Stomach smooth muscle (tissue), 2 donors: ENCODE measurements around the gene RHOXF2.
A peak's percentile ranks its signal among the peaks of the same experiment; 100 is the strongest.
"Not testable (repeated sequence)": the region's sequence is repeated elsewhere in the genome, so short reads cannot be mapped to it uniquely, and the experiment has no call there.

Source experiments
- H3K27ac ChIP-seq: one replicate; pipeline ENCODE4 v1.7.0; 2013; ENCODE audit warnings: mild to moderate bottlenecking, low read length, inconsistent platforms
- H3K27me3 ChIP-seq, 2 donors: one replicate each; pipeline ENCODE4 v1.7.0; 2013; ENCODE audit warnings: low read length in 2 of 2; ENCODE audit not compliant: insufficient read depth in 2 of 2, control insufficient read depth in 1 of 2
- H3K36me3 ChIP-seq, 2 donors: one replicate each; pipeline ENCODE4 v1.7.0; 2013; ENCODE audit warnings: low read length in 2 of 2; ENCODE audit not compliant: control insufficient read depth in 2 of 2, insufficient read depth in 2 of 2
- H3K4me1 ChIP-seq: one replicate; pipeline ENCODE4 v1.7.0; 2013; ENCODE audit warnings: low read length; ENCODE audit not compliant: control insufficient read depth, insufficient read depth
- H3K4me3 ChIP-seq, 2 donors: one replicate each; pipeline ENCODE4 v1.7.0; 2013; ENCODE audit warnings: low read length in 2 of 2
- H3K9ac ChIP-seq, 2 donors: one replicate each; pipeline ENCODE4 v1.7.0; 2013; ENCODE audit warnings: low read length in 2 of 2, mild to moderate bottlenecking in 1 of 2
- H3K9me3 ChIP-seq, 2 donors: one replicate each; pipeline ENCODE4 v1.7.0; 2013; ENCODE audit warnings: low read length in 2 of 2; ENCODE audit not compliant: control insufficient read depth in 2 of 2
- donor health status: healthy.
- donor health status: Pancreatic carcinoma.

The RHOXF2 gene

DNA sequence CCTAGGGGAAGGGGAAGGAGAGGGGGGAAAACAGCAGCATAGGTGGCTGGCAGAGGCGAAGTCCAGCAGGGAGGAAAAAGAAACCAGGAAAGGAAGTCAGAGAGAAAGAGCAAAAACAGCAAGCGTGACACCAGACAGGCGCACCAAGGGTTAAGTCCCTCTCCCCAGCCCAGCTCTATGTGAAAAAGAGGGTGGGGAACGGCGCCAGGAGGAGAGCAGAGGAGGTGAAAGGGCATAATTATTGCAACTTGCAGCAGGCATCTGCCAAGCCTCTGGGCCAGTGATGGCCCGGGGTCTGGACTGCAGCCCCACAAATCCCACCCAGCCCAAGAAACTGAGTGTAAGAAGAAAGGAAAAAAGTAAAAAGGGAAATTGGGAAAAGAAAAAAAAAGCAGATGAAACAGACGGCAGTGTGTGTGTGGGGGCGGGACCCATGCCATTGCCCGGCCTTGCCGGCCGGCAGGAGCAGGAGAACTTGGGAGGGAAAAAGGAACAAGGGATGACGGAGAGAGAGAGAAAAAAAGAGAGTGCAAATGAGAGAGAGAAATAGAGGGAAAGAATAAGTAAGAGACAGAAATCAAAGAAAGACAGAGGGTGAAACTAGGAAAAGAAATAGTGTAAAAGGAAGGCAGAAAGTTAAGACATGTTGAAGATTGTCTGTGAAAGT, 14.1 kb upstream of the RHOXF2 start:
- Histone ChIP-seq H3K9me3 (no peaks in the 10 kb centered on the region), H3K4me1 (peaks cover 2% of the 10 kb centered on the region), H3K27ac (no peak overlapping the region), H3K27me3 (peaks cover 0 to 5% of the 10 kb centered on the region in 2 donors), H3K36me3 (no peaks in the 10 kb centered on the region), H3K4me3 (peak overlapping the region in 1 of 2 donors; percentile 35), H3K9ac (no peak overlapping the region)

GRCh38 chrX:120145295-120145925, 13.0 kb upstream of the RHOXF2 start:
- no peak overlapping the region for H3K4me3 ChIP-seq
- H3K27ac ChIP-seq: no peak overlapping the region
- H3K27me3 ChIP-seq: peaks cover 0 to 5% of the 10 kb centered on the region in 2 donors
- no peaks in the 10 kb centered on the region for H3K36me3 ChIP-seq
- no peak overlapping the region for H3K9ac ChIP-seq
- no peaks in the 10 kb centered on the region for H3K9me3 ChIP-seq
- peaks cover 2% of the 10 kb centered on the region for H3K4me1 ChIP-seq

DNA sequence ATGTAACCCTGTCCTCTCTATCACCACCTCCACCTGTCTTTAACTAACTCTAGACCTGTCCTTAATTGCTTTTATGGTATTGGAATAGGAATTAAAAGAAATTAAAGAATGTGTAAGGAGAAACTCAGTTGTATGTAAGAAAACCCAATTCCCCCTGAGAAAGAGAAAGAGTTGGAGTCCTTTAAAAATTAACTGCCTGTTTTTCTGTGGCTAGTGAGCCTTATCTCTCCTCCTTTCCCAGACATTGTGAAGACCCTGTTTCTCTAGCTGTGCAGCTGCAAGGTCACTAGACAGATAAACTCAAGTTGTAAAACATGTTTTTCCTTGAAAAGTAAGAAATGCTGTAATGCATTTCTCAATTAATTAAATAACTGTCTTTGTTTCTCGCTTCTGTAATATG, 12.1 kb upstream of the RHOXF2 start:
- not testable (repeated sequence) for H3K9ac ChIP-seq, H3K27me3 ChIP-seq, H3K4me3 ChIP-seq, H3K36me3 ChIP-seq, H3K27ac ChIP-seq, H3K4me1 ChIP-seq, H3K9me3 ChIP-seq

GRCh38 chrX:120147537-120147936, 10.9 kb upstream of the RHOXF2 start:
- Histone ChIP-seq H3K9ac (no peak overlapping the region), H3K36me3 (no peaks in the 10 kb centered on the region), H3K4me3 (no peak overlapping the region), H3K27me3 (peaks cover 0 to 5% of the 10 kb centered on the region in 2 donors), H3K27ac (no peak overlapping the region), H3K9me3 (no peaks in the 10 kb centered on the region), H3K4me1 (peaks cover 2% of the 10 kb centered on the region)

GRCh38 chrX:120150109-120150744, 8.2 kb upstream of the RHOXF2 start:
- H3K4me3 ChIP-seq, H3K27ac ChIP-seq, H3K36me3 ChIP-seq, H3K9me3 ChIP-seq, H3K4me1 ChIP-seq, H3K9ac ChIP-seq, H3K27me3 ChIP-seq: not testable (repeated sequence)

DNA sequence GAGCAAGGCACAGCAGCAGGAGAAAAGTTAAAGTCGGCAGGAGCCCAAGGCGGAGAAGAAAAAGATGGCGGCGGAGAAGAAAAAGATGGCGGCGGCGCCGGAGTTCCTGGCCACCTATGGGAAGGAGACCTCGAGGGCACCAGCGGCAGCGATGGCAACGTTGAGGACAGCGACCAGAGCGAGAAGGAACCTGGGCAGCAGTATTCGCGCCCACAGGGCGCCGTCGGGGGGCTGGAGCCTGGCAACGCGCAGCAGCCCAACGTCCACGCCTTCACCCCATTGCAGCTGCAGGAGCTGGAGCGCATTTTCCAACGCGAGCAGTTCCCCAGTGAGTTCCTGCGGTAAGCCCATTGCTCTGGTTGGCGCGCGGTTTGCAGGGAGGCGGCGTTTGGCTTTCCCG, 673 bp downstream of the RHOXF2 start:
- H3K9ac ChIP-seq, H3K4me1 ChIP-seq, H3K36me3 ChIP-seq, H3K27ac ChIP-seq, H3K4me3 ChIP-seq, H3K9me3 ChIP-seq, H3K27me3 ChIP-seq: not testable (repeated sequence)

DNA sequence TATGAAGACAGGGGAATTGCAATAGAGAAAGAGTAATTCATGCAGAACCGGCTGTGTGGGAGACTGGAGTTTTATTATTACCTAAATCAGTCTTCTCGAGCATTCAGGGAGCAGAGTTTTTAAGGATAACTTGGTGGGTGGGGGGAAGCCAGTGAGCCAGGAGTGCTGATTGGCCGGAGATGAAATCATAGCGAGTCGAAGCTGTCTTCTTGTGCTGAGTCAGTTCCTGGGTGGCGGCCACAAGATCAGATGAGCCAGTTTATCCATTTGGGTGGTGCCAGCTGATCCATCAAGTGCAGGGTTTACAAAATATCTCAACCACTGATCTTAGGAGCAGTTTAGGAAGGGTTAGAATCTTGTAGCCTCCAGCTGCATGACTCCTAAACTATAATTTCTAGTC, 34.8 kb downstream of the RHOXF2 start:
- H3K4me1 ChIP-seq, H3K4me3 ChIP-seq, H3K36me3 ChIP-seq, H3K9ac ChIP-seq, H3K9me3 ChIP-seq, H3K27me3 ChIP-seq, H3K27ac ChIP-seq: not testable (repeated sequence)

GRCh38 chrX:120193720-120194119, 35.3 kb downstream of the RHOXF2 start:
- H3K9ac ChIP-seq, H3K4me1 ChIP-seq, H3K27me3 ChIP-seq, H3K36me3 ChIP-seq, H3K9me3 ChIP-seq, H3K27ac ChIP-seq, H3K4me3 ChIP-seq: not testable (repeated sequence)

DNA sequence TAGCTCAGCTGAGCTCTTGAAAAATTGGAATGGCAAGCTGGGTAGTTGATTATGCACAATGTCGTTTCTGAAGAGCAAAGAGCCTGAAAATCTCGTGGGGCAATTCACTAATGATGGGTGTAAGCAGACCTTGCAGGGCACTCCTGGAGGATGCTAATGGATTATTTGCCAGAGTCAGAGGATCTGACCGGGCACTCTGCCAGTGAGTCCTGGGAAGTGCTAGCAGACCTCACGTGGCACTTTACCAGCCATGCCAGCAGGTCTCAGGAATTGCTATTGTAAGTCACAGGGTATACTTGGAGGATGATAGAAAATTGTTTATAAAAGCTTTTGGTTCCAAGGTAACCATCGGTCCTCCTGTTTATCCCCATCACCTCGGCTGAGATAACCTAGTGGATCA, 37.4 kb downstream of the RHOXF2 start:
- H3K36me3 ChIP-seq, H3K27ac ChIP-seq, H3K9me3 ChIP-seq, H3K27me3 ChIP-seq, H3K4me1 ChIP-seq, H3K9ac ChIP-seq, H3K4me3 ChIP-seq: not testable (repeated sequence)

DNA sequence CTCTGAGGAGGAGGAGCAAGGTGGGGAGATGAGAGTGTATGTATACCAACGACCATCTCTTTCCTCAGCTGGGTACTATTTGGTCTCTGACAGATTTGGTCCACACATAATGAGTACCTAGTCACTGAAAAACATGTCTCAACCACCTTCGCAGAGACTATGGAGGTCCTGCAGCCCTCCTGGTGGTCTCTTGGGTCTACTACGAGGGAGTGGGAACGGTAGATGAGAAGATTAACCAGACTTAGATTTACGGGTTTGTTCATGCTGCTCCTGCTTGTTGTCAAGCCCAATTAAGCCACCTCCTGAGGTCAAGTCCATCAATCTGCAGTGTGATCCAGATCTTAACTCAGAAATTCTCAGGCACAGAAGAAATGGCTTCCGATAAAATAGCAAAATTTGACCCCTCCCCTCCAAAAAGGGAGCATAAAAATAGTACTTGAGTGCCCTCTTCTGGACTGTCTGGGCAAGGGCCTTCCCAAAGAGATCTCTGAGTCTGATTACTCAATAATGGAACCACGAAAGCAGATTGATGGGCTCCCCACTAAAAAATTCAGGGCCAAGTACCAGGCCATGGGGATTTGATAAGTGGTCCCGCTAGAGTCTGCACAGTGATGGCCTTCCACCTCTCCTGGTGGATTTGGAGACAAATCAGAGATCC, 38.3 kb downstream of the RHOXF2 start:
- not testable (repeated sequence) for H3K4me1 ChIP-seq, H3K4me3 ChIP-seq, H3K27ac ChIP-seq, H3K9ac ChIP-seq, H3K9me3 ChIP-seq, H3K27me3 ChIP-seq, H3K36me3 ChIP-seq

- H3K36me3 ChIP-seq: no peaks in the 10 kb centered on the region
- H3K27ac ChIP-seq: no peak overlapping the region
- no peak overlapping the region for H3K9ac ChIP-seq
- no peaks in the 10 kb centered on the region for H3K9me3 ChIP-seq
- H3K4me3 ChIP-seq: no peak overlapping the region
- peaks cover 0 to 2% of the 10 kb centered on the region in 2 donors for H3K27me3 ChIP-seq
- no peaks in the 10 kb centered on the region for H3K4me1 ChIP-seq
These were observed 42.4 kb downstream of the RHOXF2 start for GRCh38 chrX:120200851-120201250.
